Loucy (cell line): ENCODE measurements around the gene CADM1.

Experiments
- CTCF ChIP-seq: fragments of 200-600 bp; sonication (generic); conservative IDR thresholded peaks from 2 replicates; pipeline ENCODE4 v1.5.1; 2014; ENCODE audit warnings: mild to moderate bottlenecking, antibody characterized with exemption, low read length
- EZH2phosphoT487 ChIP-seq: fragments of 200-600 bp; IDR thresholded peaks from 2 replicates; pipeline ENCODE4 v1.6.1; 2018; ENCODE audit warnings: antibody characterized with exemption, mild to moderate bottlenecking, moderate library complexity, borderline replicate concordance

- no peak for TF ChIP-seq CTCF
- TF ChIP-seq EZH2phosphoT487, result no peak
Observed at GRCh38 chr11:115552151-115552772, 48.0 kb upstream of the CADM1 start.
